GM12865 (cell line): ENCODE measurements around the gene LGALS3.

Experiments
- DNase-seq: peaks from one replicate; pipeline ENCODE4 v3.0.0; 2010; ENCODE audit warnings: low read depth
- H3K4me3 ChIP-seq: 2 replicates; pipeline ENCODE4 v1.5.1; 2011; ENCODE audit warnings: mild to moderate bottlenecking, low read depth, low read length, control low read depth
- TF ChIP-seq, protein P1 (sequence below): IDR thresholded peaks from 2 replicates; pipeline ENCODE4 v1.5.1; 2011; ENCODE audit warnings: low read length, control low read depth, low read depth, inconsistent platforms; ENCODE audit not compliant: insufficient read depth; ENCODE audit errors: missing control alignments

The LGALS3 gene

DNA sequence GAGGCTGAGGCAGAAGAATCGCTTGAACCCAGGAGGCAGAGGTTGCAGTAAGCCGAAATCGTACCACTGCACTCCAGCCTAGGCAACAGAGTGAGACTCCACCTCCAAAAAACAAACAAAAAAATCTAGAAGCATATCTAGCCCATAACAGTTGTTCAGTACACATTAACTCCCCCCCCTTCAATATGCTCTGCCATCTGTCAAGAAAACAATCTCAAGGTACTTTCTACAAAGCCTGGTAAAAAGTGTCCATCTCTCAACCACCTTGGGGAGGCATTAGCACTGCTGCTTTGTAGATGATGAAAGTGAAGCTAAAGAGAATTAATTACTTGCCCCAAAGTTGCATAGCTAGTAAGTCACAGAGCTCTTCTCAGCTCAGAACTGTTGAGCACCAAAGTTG lies 24.9 kb downstream of the LGALS3 start:
- H3K4me3 ChIP-seq, result no peak overlapping the region
- DNase-seq, result no peak
- TF ChIP-seq, protein P1, sequence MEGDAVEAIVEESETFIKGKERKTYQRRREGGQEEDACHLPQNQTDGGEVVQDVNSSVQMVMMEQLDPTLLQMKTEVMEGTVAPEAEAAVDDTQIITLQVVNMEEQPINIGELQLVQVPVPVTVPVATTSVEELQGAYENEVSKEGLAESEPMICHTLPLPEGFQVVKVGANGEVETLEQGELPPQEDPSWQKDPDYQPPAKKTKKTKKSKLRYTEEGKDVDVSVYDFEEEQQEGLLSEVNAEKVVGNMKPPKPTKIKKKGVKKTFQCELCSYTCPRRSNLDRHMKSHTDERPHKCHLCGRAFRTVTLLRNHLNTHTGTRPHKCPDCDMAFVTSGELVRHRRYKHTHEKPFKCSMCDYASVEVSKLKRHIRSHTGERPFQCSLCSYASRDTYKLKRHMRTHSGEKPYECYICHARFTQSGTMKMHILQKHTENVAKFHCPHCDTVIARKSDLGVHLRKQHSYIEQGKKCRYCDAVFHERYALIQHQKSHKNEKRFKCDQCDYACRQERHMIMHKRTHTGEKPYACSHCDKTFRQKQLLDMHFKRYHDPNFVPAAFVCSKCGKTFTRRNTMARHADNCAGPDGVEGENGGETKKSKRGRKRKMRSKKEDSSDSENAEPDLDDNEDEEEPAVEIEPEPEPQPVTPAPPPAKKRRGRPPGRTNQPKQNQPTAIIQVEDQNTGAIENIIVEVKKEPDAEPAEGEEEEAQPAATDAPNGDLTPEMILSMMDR, result no peak

DNA sequence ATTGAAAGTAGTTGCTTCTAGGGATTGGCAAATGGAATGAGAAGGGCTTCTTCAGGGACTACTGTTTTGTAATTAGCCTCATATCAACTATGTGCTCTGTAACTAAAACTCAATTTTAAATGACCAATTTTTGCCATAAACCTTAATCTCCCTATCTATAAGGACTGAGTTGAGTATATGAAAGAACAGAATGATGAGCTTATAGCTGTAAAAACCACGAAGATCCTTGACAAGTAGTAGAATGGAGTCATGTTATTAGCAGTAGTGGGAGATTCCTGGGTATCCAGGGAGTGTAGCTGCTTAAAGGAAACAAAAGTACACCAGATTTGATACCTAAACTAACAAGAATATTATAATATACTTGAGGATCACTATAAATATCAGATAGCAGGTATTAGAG lies 28.0 kb downstream of the LGALS3 start:
- no peak overlapping the region for H3K4me3 ChIP-seq
- TF ChIP-seq, protein P1, result no peak
- no peak for DNase-seq

DNA sequence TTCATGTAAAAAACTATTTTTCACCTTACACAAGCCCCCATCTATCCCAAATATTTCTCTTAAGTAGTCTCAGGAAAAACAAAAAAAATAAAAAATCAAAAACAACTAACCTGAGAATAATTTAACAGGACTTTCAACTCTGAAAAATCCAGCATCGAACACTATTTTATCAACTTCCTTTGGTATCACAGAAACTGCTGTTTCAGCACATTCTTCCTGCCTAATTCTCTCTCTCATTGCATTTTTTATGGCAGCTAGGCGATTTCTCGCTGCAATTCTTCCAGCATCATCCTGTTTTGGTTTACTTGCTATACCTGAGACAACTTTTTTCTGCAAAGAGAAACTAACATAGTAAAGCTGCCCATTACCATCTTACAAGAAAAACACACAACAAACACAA lies 29.4 kb downstream of the LGALS3 start:
- no peak for DNase-seq
- TF ChIP-seq, protein P1, result no peak
- no peak overlapping the region for H3K4me3 ChIP-seq

DNA sequence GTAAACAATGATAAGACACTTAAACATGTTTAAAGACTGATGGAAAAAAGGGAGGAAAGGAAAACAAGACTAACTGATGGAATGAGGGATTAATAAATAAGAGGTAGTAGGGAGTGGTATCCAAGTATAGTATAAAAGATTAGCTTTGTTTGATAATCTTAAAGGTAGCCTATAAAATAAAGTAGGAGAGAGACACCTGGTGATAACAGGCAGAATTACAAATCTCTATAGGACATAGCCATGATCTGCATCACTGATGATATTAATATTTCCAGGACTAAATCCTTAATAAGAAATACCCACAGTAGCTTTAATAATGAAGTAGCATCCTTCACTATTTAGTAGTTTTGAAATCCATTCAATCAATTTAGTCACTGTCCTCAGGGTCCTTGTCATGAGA lies 31.9 kb downstream of the LGALS3 start:
- DNase-seq, result peak; percentile 26
- no peak overlapping the region for H3K4me3 ChIP-seq
- TF ChIP-seq, protein P1, result peak; percentile 31

DNA sequence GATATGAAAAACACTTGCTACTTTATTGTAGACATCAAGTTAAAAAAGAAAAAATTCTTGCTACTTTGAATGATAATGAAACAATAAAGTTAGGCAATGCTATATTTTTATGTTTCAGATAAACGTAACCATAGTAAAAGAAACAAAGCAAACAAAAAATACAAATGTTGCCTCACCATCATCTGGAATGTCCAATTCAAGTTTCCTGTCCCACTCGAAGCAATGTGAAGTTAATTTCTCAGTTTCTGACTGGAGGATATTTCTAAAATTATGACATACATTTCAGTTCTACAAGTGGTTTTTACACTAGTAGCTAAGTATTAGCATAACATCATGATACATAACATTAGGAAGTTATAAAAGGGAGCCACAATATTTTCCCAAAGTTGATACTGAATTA lies 41.5 kb downstream of the LGALS3 start:
- H3K4me3 ChIP-seq, result no peak overlapping the region
- TF ChIP-seq, protein P1, result no peak
- DNase-seq, result no peak

DNA sequence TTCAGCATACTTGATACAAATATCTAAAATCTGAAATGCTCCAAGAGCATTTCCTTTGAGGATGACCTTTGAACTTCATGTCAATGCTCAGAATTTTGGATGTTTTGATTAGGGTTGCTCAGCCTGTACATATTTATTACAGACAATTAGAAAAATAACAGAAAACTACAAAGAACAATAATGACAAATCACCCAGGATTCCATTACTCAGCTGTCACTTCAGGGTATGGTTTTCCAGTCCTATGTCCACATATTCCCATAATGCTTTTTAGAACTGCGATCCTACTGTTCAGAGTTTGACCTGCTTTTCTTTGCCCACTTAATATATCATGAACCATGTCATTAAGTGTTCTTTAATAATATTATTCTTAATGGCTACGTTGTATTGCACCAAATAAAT lies 51.0 kb downstream of the LGALS3 start:
- DNase-seq, result no peak
- no peak overlapping the region for H3K4me3 ChIP-seq
- TF ChIP-seq, protein P1, result no peak

DNA sequence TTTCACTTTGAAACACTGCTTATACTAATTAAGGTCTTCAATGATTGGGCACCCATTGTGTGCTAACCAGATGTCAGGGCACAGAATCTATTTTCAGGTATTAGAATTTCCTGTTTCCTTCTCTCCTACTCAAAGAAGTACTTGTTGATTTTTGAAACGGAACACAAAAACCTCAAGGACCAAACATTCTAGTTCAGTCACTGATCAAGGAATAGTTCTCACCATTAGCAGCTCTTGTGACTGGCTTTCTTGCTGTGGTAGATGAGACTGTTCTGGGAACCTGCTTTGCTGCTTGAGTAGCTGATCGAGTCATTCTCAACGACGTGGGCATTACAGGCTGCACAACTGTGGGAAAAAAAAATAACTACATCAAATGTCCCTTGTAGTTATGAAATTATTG lies 51.4 kb downstream of the LGALS3 start:
- H3K4me3 ChIP-seq, result no peak overlapping the region; the same call in 1 of the 2 replicates
- peak; percentile 94 for DNase-seq
- TF ChIP-seq, protein P1, result no peak
